Fibroblast of pulmonary artery (primary cell): ENCODE measurements around the gene MACROH2A1.

Source experiments
- DNase-seq: peaks from one replicate; pipeline ENCODE4 v3.0.0-alpha.2; 2010; ENCODE audit warnings: low read depth
- H3K4me3 ChIP-seq: replicated peaks from 2 replicates; pipeline ENCODE4 v1.5.1; 2011; ENCODE audit warnings: low read depth, mild to moderate bottlenecking, control low read depth, low read length, moderate library complexity
- CTCF ChIP-seq: IDR thresholded peaks from 2 replicates; pipeline ENCODE4 v1.5.1; 2011; ENCODE audit warnings: mild to moderate bottlenecking, control low read depth, low read length, inconsistent platforms; ENCODE audit errors: missing control alignments

MACROH2A1 gene

GRCh38 chr5:135344349-135344748, 54.7 kb downstream of the MACROH2A1 start:
- TF ChIP-seq CTCF, result no peak
- H3K4me3 ChIP-seq, result no peak overlapping the region
- DNase-seq, result no peak

GRCh38 chr5:135343413-135343812, 55.6 kb downstream of the MACROH2A1 start:
- TF ChIP-seq CTCF, result no peak
- no peak for DNase-seq
- no peak overlapping the region for H3K4me3 ChIP-seq

GRCh38 chr5:135342551-135342875, 56.5 kb downstream of the MACROH2A1 start:
- H3K4me3 ChIP-seq, result no peak overlapping the region
- DNase-seq, result no peak
- TF ChIP-seq CTCF, result no peak

- no peak for DNase-seq
- no peak overlapping the region for H3K4me3 ChIP-seq
- TF ChIP-seq CTCF, result no peak
Measured at GRCh38 chr5:135341696-135342550, 57.1 kb downstream of the MACROH2A1 start.

- DNase-seq, result no peak
- no peak for TF ChIP-seq CTCF
- H3K4me3 ChIP-seq, result no peak overlapping the region
Measured at GRCh38 chr5:135341016-135341666, 57.9 kb downstream of the MACROH2A1 start.

- no peak overlapping the region for H3K4me3 ChIP-seq
- no peak for TF ChIP-seq CTCF
- no peak for DNase-seq
Measured at GRCh38 chr5:135340568-135340967, 58.5 kb downstream of the MACROH2A1 start.
